ENCODE measurements around the gene WIPF3.
"Not testable (repeated sequence)": the region's sequence is repeated elsewhere in the genome, so short reads cannot be mapped to it uniquely, and the experiment has no call there.

Gene WIPF3

GRCh38 chr7:29955075-29955792 is 148.9 kb downstream of the WIPF3 start:
- DNase-seq (ENCODE audit: low spot score) = no peak

DNA sequence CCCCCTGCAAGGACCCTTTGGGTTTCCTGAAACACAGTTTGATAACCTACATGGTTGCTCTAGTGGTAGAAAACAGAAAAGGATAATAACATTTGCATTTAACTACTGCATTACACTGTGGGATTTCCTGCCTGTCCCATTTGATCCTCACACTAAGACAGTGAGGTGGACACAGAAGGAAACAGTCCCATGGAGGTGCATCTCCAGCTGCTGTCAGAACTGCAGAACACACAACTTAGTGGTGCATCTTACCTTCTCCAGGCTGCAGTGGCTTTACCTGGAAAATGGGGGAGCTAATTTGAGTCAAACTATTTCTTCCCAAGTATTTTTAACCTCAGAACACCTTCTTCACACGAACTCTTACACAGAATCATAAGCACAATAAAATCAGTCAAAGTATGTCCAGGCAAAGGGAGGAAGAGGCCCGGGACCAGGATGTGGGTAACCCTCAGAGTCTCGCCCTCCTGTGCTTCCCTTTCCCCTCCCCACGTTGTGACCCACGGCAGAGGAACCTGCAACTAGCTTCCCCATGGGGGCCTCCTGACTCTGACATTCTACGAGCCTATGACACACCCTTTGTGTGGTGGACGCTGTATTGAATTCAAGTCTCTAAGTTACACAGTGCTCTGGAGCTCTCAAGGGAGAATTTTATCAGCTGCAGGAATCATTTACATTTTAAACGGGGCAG is 149.6 kb downstream of the WIPF3 start:
- no peak for DNase-seq (ENCODE audit: low spot score)

GRCh38 chr7:29956487-29956836 is 150.2 kb downstream of the WIPF3 start:
- no peak for DNase-seq (ENCODE audit: low spot score)

GRCh38 chr7:29957521-29958310 is 151.4 kb downstream of the WIPF3 start:
- DNase-seq (ENCODE audit: low spot score) = no peak

DNA sequence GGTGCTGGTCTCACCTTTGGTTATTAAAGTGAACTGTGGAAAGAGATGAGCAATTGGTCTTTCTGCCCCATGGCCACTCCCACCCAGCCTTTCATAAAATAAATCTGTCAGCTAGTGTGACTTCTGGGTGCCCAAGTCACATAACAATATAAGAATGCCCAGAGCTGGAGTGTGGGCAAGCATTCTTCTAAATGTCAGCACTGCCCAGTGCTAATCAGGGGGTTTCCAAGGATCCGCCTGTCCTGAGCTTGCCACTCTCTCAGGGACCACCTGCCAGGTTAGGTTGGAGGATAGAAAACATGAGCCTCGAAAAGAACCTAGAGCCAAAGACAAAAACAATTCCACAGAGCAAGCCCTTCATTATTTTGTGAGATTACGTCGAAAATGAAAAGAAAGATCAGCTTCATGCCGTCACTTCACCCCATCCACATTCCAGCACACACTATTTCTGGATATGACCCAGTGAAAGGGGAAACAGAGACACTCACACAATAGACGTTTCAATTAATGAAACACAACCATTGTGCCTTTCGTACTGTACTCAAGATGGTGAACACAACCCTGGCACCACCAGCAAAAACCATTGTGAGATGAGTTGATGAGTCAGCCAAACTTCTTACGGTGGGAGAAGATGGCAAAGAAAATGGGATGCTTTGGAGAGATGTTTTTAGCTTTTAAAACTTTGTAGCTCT is 152.5 kb downstream of the WIPF3 start:
- DNase-seq (ENCODE audit: low spot score) = no peak

DNA sequence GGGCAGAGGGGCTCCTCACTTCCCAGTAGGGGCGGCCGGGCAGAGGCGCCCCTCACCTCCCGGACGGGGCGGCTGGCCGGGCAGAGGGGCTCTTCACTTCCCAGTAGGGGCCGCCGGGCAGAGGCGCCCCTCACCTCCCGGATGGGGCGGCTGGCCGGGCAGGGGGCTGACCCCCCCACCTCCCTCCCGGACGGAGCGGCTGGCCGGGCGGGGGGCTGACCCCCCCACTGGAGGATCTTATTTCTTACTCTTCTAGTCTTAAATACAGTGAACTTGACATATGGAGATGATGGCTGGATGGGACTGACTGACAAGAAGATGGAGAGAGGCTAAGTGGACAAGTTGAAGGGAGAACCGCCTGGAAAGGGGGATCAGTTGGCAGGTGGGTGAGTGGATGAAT is 155.3 kb downstream of the WIPF3 start:
- DNase-seq (ENCODE audit: low spot score) = not testable (repeated sequence)

- no peak for DNase-seq (ENCODE audit: low spot score)
These were observed 155.7 kb downstream of the WIPF3 start for GRCh38 chr7:29962035-29962434.

- no peak for DNase-seq (ENCODE audit: low spot score)
These were observed 158.7 kb downstream of the WIPF3 start for GRCh38 chr7:29965030-29965429.

Measured in GM03348 (cell line).